GM19455 (cell line): ENCODE measurements around the gene NEO1.

ENCODE experiments used
- ATAC-seq: cut with Tn5 transposase; IDR thresholded peaks from one replicate; pipeline ENCODE4 v1.9.1; 2021; ENCODE audit not compliant: unreplicated experiment

NEO1 gene, protein sequence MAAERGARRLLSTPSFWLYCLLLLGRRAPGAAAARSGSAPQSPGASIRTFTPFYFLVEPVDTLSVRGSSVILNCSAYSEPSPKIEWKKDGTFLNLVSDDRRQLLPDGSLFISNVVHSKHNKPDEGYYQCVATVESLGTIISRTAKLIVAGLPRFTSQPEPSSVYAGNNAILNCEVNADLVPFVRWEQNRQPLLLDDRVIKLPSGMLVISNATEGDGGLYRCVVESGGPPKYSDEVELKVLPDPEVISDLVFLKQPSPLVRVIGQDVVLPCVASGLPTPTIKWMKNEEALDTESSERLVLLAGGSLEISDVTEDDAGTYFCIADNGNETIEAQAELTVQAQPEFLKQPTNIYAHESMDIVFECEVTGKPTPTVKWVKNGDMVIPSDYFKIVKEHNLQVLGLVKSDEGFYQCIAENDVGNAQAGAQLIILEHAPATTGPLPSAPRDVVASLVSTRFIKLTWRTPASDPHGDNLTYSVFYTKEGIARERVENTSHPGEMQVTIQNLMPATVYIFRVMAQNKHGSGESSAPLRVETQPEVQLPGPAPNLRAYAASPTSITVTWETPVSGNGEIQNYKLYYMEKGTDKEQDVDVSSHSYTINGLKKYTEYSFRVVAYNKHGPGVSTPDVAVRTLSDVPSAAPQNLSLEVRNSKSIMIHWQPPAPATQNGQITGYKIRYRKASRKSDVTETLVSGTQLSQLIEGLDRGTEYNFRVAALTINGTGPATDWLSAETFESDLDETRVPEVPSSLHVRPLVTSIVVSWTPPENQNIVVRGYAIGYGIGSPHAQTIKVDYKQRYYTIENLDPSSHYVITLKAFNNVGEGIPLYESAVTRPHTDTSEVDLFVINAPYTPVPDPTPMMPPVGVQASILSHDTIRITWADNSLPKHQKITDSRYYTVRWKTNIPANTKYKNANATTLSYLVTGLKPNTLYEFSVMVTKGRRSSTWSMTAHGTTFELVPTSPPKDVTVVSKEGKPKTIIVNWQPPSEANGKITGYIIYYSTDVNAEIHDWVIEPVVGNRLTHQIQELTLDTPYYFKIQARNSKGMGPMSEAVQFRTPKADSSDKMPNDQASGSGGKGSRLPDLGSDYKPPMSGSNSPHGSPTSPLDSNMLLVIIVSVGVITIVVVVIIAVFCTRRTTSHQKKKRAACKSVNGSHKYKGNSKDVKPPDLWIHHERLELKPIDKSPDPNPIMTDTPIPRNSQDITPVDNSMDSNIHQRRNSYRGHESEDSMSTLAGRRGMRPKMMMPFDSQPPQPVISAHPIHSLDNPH (N-terminal part only)

GRCh38 chr15:73051807-73052652, at the start of gene NEO1:
TSS of gene NEO1 (plus strand) at chr15:73052463. CDS start at chr15:73052676, 213 bp downstream.
- ATAC-seq: peak; percentile 66

- ATAC-seq: no peak
Measured at GRCh38 chr15:73004462-73004861, 47.8 kb upstream of the NEO1 start.

GRCh38 chr15:73005032-73005431, 47.2 kb upstream of the NEO1 start:
- ATAC-seq: no peak

GRCh38 chr15:73005446-73005845, 46.8 kb upstream of the NEO1 start:
- ATAC-seq: no peak

- ATAC-seq: no peak
Measured at GRCh38 chr15:73006523-73006922, 45.7 kb upstream of the NEO1 start.

GRCh38 chr15:73009066-73010056, 42.9 kb upstream of the NEO1 start:
- no peak for ATAC-seq

DNA sequence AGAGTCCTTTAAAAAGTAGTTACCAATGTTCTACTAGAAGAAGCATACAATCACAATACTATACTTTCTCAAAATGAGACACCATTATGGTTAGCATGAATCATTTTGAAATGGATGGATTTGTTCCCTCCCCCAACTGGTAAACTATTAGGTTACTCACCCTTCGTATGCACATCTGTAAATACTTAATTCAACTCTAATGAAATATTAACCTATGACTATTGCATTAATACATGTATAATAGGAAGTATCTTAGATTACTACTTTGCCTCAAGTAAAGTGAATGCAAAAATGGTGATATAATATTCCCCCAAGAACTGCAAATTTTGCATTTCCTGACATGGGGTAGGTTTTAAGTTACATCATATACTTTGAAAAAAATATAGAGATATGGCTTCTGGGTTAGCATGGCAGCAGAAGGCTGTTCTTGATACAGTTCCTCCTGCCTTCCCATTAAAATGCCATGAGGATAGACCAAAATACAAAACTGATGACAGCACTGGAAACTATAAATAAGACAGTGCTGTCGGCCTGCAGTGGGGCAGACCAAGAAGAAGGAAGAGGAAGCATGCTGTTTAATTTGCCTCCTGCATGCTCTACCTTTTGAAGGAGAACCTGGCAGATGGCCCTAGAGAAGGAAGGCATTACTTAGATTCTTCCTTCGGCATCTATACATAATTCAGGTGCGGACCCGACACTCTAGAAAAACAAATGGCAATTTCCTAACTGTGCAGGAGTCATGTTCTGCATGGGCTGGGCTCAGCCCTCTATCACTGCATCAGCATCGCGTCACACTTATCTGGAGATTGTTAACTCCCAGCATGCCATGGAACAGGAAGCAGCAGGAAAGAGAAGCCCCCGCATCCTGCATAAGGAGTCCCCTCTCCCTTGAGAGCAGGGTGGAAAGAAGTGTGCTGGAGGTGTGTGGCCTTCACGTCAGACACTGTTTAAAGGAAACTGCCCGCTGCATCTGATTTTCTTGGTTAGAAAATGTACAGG, 41.8 kb upstream of the NEO1 start:
- no peak for ATAC-seq

GRCh38 chr15:73014904-73015303, 37.4 kb upstream of the NEO1 start:
- ATAC-seq: no peak

GRCh38 chr15:73015493-73015892, 36.8 kb upstream of the NEO1 start:
- no peak for ATAC-seq

DNA sequence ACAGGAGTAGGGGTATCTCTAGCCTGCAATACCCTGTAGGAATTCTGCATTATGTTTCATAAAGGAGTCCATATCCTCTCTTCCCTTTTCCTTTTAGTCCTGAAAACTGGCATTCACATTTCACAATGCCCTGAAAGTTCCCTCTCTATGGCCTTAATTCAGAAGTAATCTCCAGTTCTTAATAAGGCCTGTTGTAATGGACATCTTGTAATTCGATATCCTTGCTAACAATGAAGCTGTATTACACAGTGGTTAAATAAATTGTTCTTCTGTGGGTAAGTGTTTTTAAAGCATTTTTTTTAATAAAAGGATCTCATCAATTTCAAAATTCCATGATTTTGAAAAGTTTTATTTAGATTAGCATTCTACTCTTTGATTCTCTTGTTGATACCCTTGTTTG, 34.3 kb upstream of the NEO1 start:
- ATAC-seq: no peak

DNA sequence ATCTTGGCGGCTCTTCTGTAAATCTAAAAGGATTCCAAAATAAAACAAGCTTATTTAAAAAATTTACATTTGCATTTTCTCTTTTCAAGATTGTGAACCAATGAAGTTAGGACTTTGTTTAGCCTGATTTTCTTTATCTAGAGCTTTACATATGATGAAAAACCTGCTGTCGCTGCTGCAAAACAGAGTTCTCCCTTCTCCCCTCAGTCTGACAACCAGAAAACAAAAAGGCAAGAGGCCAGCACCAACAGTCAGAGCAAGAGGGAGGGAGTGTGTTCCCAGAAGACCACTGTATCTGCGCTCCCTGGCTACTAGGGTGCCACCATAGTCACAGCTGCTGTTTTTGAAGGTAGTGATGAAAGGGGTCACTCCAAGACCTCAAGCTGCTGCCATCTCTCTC, 33.1 kb upstream of the NEO1 start:
- ATAC-seq: no peak

DNA sequence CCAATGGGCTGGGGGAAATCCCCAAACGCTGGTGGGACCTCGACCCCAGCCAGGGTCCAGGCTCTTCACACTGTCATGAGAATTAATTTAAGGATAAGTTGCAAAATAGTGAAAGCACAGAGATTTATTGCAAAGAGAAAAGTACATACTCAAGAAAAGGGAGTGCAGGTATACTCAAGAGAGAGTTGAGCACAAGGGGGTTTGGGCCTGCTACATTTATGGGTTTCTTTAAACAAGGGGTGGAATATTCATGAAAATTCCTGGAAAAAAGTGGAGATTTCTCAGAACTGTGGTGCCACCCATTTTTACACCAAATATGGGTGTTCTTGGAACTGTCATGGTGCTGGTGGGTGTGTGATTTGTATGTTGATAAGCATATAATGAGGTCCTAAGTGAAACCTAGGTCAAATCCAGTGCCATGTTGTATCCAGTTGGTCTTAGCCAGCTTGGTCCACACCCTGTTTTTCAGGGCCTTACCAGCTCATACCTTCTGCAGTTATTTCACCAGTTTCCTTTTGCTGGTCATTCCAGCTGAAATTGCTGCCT, 32.6 kb upstream of the NEO1 start:
- no peak for ATAC-seq

- ATAC-seq: no peak
Measured at GRCh38 chr15:73021139-73021621, 31.1 kb upstream of the NEO1 start.

DNA sequence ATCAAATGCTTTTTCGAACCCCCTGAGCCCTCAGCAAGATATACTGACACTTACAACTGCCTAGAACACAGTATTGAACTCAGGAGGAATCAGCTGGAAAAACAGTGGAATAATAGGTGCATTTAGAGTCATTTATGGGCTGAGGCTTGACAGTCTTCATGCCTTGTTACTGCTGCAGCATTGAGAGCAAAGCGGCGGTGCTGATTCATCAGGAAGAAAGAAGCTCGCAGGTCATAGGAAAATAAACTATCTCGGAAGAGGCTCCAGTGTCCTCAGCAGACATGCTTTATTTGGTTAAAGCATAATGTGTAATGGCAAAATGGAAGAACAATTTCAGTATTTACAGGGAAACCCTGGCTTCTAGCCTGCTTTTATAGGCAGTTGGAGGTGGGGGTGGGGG, 30.1 kb upstream of the NEO1 start:
- no peak for ATAC-seq

GRCh38 chr15:73023071-73023470, 29.2 kb upstream of the NEO1 start:
- no peak for ATAC-seq

DNA sequence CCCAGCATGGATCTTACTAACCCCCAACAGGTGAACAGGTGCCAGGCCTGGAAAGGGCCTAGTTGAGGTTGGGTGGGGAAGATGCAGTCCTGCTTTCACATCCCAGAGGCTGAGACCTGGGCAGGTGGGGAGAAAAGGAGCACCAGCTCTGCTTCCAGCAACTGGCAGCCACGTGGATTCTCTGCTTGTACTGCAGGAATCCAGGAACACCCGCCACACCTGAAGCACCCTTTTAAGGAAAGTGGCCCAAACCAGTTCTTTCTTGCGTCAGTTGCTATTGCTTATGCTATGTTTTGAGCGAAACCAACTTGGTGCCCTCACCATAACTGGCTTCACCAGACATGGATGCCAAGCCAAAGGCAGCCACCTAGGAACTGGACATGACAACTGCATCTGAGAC, 28.1 kb upstream of the NEO1 start:
- no peak for ATAC-seq

GRCh38 chr15:73026511-73027054, 25.7 kb upstream of the NEO1 start:
- ATAC-seq: no peak
